Liver (tissue), 3 donors: ENCODE data around the gene BANP.
"Not testable (repeated sequence)": the region's sequence is repeated elsewhere in the genome, so short reads cannot be mapped to it uniquely, and the experiment has no call there.

Experiments used
- CTCF ChIP-seq: fragments of 150-350 bp; IDR thresholded peaks from 2 replicates; pipeline ENCODE4 v1.5.1; 2017; ENCODE audit warnings: improper control_type of control experiment, low read depth, low read length; ENCODE audit not compliant: missing input control
- FOXA2 ChIP-seq: IDR thresholded peaks from 2 replicates; pipeline ENCODE4 v1.6.1; 2016; ENCODE audit warnings: antibody characterized with exemption
- GABPA ChIP-seq, 2 donors: IDR thresholded peaks in 1 of 2; conservative IDR thresholded peaks in 1 of 2; 2 replicates each; pipeline ENCODE4 v1.6.1; 2016; ENCODE audit warnings: antibody characterized with exemption in 2 of 2, mild to moderate bottlenecking in 1 of 2, moderate library complexity in 1 of 2
- RAD21 ChIP-seq, 2 donors: IDR thresholded peaks; 2 replicates each; pipeline ENCODE4 v1.6.1; 2016; ENCODE audit warnings: antibody characterized with exemption in 2 of 2, mild to moderate bottlenecking in 2 of 2
- TAF1 ChIP-seq: conservative IDR thresholded peaks from 2 replicates; pipeline ENCODE4 v1.6.1; 2016; ENCODE audit warnings: antibody characterized with exemption, mild to moderate bottlenecking
- YY1 ChIP-seq: IDR thresholded peaks from 2 replicates; pipeline ENCODE4 v1.6.1; 2016; ENCODE audit warnings: antibody characterized with exemption, mild to moderate bottlenecking
- donor health status: healthy.
- donor health status: healthy.

GRCh38 chr16:87990254-87990653 lies 39.0 kb downstream of the BANP start:
- not testable (repeated sequence) for TF ChIP-seq CTCF; RAD21 (IDR thresholded peaks at IDR 0.05); TAF1; GABPA (IDR thresholded peaks at IDR 0.05 in 1 of 2, conservative IDR thresholded peaks at IDR 0.05 in 1 of 2); FOXA2; YY1
